ENCODE data around the gene FERMT1.
"Not testable (repeated sequence)": the region's sequence is repeated elsewhere in the genome, so short reads cannot be mapped to it uniquely, and the experiment has no call there.

The FERMT1 gene

DNA sequence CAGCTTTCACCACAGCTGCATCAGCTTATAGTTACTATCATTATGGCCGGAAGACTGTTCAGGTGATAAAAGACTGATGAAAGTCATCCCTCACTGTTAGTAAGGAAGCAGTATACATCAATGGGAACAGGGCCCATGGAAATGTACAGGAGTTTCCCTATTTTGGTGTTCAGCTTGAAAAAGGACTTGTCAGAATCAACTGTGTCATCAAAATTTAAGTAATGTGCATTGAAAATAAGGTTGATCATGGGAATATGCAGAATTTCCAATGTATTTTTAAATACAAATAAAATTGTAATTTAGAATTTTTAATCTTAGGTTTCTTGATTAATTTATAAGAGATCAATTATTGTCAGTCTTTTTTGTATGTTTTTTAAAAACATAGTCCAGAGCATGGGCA, 85.7 kb downstream of the FERMT1 start:
- no peak for DNase-seq

GRCh38 chr20:6036213-6036612, 86.6 kb downstream of the FERMT1 start:
- DNase-seq = no peak

DNA sequence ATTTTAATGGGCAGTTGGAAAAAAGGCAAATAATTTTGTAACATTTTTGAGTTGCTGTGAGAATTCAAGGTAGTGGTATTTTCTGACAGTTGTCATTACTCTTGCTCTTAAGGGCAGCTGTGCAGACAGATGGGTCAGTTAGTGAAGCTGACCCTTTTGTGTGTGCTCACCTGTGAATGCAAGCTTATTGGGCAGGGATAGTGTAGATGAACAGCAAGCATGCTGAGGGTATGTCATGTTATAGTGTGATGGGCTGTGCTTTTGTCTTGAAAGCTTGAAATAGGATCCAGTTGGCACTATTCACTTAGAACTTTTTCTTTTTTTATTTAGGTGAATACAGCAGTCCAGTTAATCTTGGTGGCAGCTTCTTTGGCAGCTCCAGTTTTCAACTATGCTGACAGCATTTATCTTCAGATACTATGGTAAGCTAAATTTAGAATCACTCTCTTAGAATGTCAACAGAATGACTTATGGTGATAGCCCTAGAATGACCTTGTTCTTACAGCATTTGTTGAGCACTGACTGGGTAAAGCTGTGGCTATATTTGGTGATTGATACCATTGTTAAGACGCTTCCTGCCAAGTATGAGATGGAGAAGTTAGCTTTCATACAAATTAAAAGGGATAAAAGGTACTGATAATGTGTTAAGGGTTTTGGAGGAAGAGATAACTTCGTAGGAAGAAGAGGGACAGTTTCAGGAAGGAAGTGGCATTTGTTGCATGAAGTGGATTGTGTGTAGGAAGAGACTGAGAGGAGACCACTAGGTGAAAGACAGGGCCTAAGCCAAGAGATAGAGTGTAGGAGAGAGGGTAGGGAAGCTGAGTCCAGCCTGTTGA, 88.5 kb downstream of the FERMT1 start:
- DNase-seq = no peak

DNA sequence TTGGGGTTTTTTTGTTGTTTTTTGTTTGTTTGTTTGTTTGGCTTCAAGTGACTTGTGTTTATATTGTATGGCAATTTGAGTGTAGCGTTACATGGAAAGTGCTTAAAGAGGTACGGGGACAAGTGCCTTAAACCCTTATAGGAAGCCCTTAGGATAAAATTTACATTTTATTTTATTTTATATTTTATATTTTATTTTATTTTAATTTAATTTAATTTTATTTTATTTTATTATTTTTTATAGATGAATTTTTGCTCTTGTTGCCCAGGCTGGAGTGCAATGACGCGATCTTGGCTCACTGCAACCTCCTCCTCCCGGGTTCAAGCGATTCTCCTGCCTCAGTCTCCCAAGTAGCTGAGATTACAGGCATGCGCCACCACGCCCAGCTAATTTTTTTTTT, 89.9 kb downstream of the FERMT1 start:
- not testable (repeated sequence) for DNase-seq

- DNase-seq = no peak
Measured at GRCh38 chr20:6030453-6031080, 92.3 kb downstream of the FERMT1 start.

- no peak for DNase-seq
Measured at GRCh38 chr20:6029538-6029937, 93.3 kb downstream of the FERMT1 start.

DNA sequence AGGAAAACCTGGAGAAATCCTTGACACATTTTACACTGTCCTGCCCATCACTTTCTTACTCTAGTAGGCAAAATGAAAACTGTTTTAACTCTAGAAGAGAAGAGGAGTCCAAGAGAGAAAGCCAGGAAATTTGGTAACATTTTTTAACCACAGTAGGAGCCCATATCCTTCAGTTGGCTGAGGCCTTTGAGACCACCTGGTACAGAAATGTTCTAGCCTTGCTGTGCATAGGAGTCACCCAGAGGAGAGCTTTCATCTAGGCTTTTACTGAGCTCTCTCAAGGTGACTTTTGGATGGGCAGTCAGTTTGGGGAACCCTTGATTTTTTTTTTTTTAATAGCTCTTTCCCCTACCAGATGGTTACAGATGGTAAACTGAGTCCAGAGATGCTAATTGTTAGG, 94.0 kb downstream of the FERMT1 start:
- DNase-seq = no peak

GRCh38 chr20:6026051-6026450, 96.8 kb downstream of the FERMT1 start:
- peak; percentile 37 for DNase-seq

Measured in activated CD4-positive, alpha-beta T cell treated with anti-CD3 and anti-CD28 coated beads, Interleukin-2, Interleukin-6, amounts not matched to agents 100 ng/mL and 50 ng/mL, durations not matched to agents 16 hours and 8 hours (primary cell).